Myometrial cell (primary cell): ENCODE measurements around the gene E2F6. TPM values are rescaled to one million over a fixed set of nuclear protein-coding genes. Genes with fewer than 3 reads are reported as not detected.

Experiments
- total RNA-seq: library from RNA; depleted of rRNA; stranded (reverse); fragments of >200 nt; gene quantifications from 2 replicates; pipeline ENCODE4 v1.2.3, GENCODE V29; 2015

The E2F6 gene
- total RNA-seq = 8.6 and 16.3 TPM in 2 replicates

DNA sequence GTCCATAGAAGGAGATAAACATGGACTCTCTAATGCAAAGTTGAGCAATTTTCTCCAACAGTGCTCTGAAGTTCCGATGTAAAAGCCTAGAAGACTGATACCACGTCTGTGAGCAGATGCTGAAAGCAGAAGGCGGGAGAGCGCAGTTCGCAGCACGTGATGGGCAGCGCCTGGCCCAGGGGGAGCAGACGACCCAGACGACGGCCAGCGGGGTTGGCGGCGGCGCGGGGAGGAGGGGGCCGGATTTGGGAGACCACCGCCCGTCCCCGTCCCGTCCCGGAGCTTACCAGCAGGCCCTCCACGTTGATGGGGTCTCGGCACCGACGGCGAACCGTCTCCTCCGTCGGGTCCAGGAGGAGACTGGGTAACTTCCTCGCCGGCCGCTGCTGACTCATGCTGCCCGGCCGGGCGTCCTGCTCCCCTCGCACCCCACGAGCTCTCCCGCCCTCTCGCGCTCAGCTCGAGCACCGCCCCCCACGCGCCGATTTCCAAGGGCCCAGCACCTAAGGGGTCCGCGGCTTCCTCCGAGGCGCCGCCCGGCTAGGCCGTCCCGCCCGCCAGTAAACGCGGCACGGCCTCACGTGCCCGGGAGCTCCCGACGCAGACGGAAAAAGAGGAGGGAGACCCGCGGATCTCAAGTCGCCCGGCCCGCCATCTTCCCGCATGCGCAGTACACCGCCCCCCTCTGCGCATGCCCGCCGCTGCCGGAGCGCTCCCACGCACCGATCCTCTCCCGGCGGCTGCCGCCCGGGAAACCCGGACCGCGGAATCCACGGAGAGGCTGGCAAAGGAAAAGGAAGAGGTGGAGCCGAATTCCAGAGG lies at the start of gene E2F6:
Gene E2F6 (minus strand): TSS at position 677 of the 822 bp plus-strand sequence. CDS start 282 bp downstream, at position 395.

Other genes with a start within 250 kb of the E2F6 start
- gene ROCK2, start 121.5 kb downstream of the E2F6 start, total RNA-seq = 13.5 and 23.2 TPM in 2 replicates
- gene GREB1, start 67.9 kb upstream of the E2F6 start, total RNA-seq = 0.18 TPM in 1 of 2 replicates, not detected in the other
- gene NTSR2, start 204.0 kb upstream of the E2F6 start, total RNA-seq = not detected in 2 replicates